Activated CD4-positive, alpha-beta T cell treated with anti-CD3 and anti-CD28 coated beads for 36 hours (primary cell): Measurements from ENCODE around the gene SLC39A9. TPM values are rescaled to one million over a fixed set of nuclear protein-coding genes. Genes with fewer than 3 reads are reported as not detected.

ENCODE experiments used
- ATAC-seq: fragments of 200-7000 bp; cut with Tn5 transposase; one replicate; pipeline ENCODE4 v1.10.0; 2021; ENCODE audit warnings: mild to moderate bottlenecking, moderate library complexity
- CTCF ChIA-PET: fragments of 350-600 bp; sonication (Branson Sonifier 250); formaldehyde crosslinking; loops from one replicate; lab custom pipeline; 2021; ENCODE audit warnings: antibody characterized with exemption; lab: Charles Lee
- POLR2A ChIA-PET: fragments of 350-600 bp; sonication (Branson Sonifier 250); formaldehyde crosslinking; loops from one replicate; lab custom pipeline; 2021; ENCODE audit warnings: antibody characterized with exemption, inconsistent platforms; lab: Charles Lee
- DNase-seq: peaks from one replicate; pipeline ENCODE4 v3.0.0-alpha.2; 2020
- H3K27ac Mint-ChIP-seq: one replicate; pipeline ENCODE4 v1.8.0; 2021; ENCODE audit warnings: mixed read lengths
- H3K27me3 Mint-ChIP-seq: one replicate; pipeline ENCODE4 v1.8.0; 2021; ENCODE audit warnings: mixed read lengths
- H3K36me3 Mint-ChIP-seq: one replicate; pipeline ENCODE4 v1.8.0; 2021; ENCODE audit warnings: low read depth, mixed read lengths
- H3K4me1 Mint-ChIP-seq: one replicate; pipeline ENCODE4 v1.8.0; 2021; ENCODE audit warnings: mixed read lengths
- H3K4me3 Mint-ChIP-seq: one replicate; pipeline ENCODE4 v1.8.0; 2021; ENCODE audit warnings: mild to moderate bottlenecking, moderate library complexity, mixed read lengths
- H3K9me3 Mint-ChIP-seq: one replicate; pipeline ENCODE4 v1.8.0; 2021; ENCODE audit warnings: low read depth, mixed read lengths
- intact Hi-C, 2 experiments: fragments of 100-400 bp; cut with DNase I in 1 of 2; cut with micrococcal nuclease in 1 of 2; formaldehyde crosslinking; loops; one replicate each; pipeline versions ENCODE4 v1.14.2 to v1.15.1; 2022 to 2024; cut with DNase I, micrococcal nuclease
- total RNA-seq, 2 experiments: library from RNA; stranded (reverse); gene quantifications; one replicate each; pipeline ENCODE4 v1.2.3, GENCODE V29; 2021

SLC39A9 gene
- total RNA-seq, 2 experiments from 2014 or later = 40.1 to 42.6 TPM

GRCh38 chr14:69443296-69443805, 44.9 kb downstream of the SLC39A9 start:
- Mint-ChIP-seq H3K27ac (no peak overlapping the region), H3K4me3 (peak overlapping the region; percentile 45)

GRCh38 chr14:69449216-69449615, 50.7 kb downstream of the SLC39A9 start:
- ATAC-seq (no peak), DNase-seq (no peak)
- no peaks in the 10 kb centered on the region for H3K4me1 Mint-ChIP-seq
- H3K36me3 Mint-ChIP-seq = peaks cover 13% of the 10 kb centered on the region
- ChIA-PET POLR2A (no interaction called here), CTCF (interaction anchor here (1.0 to 2.6 kb wide), 3 partner anchors 10 to 202 kb away, joined by 3 to 9 read pairs (median 6); no protein-coding TSS in a partner anchor)
- H3K27me3 Mint-ChIP-seq = no peaks in the 10 kb centered on the region
- no peak overlapping the region for H3K4me3 Mint-ChIP-seq
- no peak overlapping the region for H3K27ac Mint-ChIP-seq
- H3K9me3 Mint-ChIP-seq = no peaks in the 10 kb centered on the region
- intact Hi-C loops = no loop called here

More at GRCh38 chr14:69443296-69443805, 44.9 kb downstream of the SLC39A9 start:
- Mint-ChIP-seq H3K4me1 (peaks cover 12% of the 10 kb centered on the region), H3K9me3 (no peaks in the 10 kb centered on the region), H3K27me3 (no peaks in the 10 kb centered on the region), H3K36me3 (peaks cover 35% of the 10 kb centered on the region)
- ATAC-seq = no peak
- POLR2A ChIA-PET = no interaction called here
- DNase-seq = no peak
- intact Hi-C loops = no loop called here
- CTCF ChIA-PET = interaction anchor here (1.6 kb wide), 1 partner anchor 10 kb away, joined by 3 read pairs; no protein-coding TSS in a partner anchor

- POLR2A ChIA-PET = interaction anchor here (0.6 kb wide), 1 partner anchor 286 kb away, joined by 4 read pairs; no protein-coding TSS in a partner anchor
- no peak for ATAC-seq
- DNase-seq = no peak
- Mint-ChIP-seq H3K4me1 (no peaks in the 10 kb centered on the region), H3K4me3 (no peak overlapping the region), H3K9me3 (no peaks in the 10 kb centered on the region), H3K27ac (no peak overlapping the region), H3K27me3 (no peaks in the 10 kb centered on the region), H3K36me3 (peaks cover 15% of the 10 kb centered on the region)
- intact Hi-C loops = no loop called here
- CTCF ChIA-PET = interaction anchor here (0.7 to 2.6 kb wide), 2 partner anchors 8 to 32 kb away, joined by 3 to 9 read pairs; partner anchors contain the start of gene PLEKHD1
Observed at GRCh38 chr14:69451941-69452340, 53.4 kb downstream of the SLC39A9 start.

- DNase-seq (no peak), ATAC-seq (no peak)
- Mint-ChIP-seq H3K9me3 (no peaks in the 10 kb centered on the region), H3K27me3 (no peaks in the 10 kb centered on the region), H3K4me3 (no peak overlapping the region), H3K4me1 (no peaks in the 10 kb centered on the region), H3K36me3 (peaks cover 29% of the 10 kb centered on the region), H3K27ac (no peak overlapping the region)
- POLR2A ChIA-PET = no interaction called here
- CTCF ChIA-PET = interaction anchor here (1.1 to 5.8 kb wide), 8 partner anchors 8 to 329 kb away, joined by 3 to 73 read pairs (median 8); no protein-coding TSS in a partner anchor
- intact Hi-C loops = loop anchor here in 1 of 2 experiments (5.0 kb wide), 1 partner anchor 196 kb away; the partner anchor contains the start of gene GALNT16
Observed at GRCh38 chr14:69458350-69458749, 59.9 kb downstream of the SLC39A9 start.

GRCh38 chr14:69459122-69459521, 60.6 kb downstream of the SLC39A9 start:
- Mint-ChIP-seq H3K27ac (no peak overlapping the region), H3K4me1 (no peaks in the 10 kb centered on the region), H3K36me3 (peaks cover 29% of the 10 kb centered on the region), H3K9me3 (no peaks in the 10 kb centered on the region), H3K27me3 (no peaks in the 10 kb centered on the region), H3K4me3 (no peak overlapping the region)
- CTCF ChIA-PET = interaction anchor here (0.9 to 5.8 kb wide), 18 partner anchors 8 to 330 kb away, joined by 3 to 73 read pairs (median 6); no protein-coding TSS in a partner anchor
- no peak for DNase-seq
- POLR2A ChIA-PET = no interaction called here
- intact Hi-C loops = loop anchor here in 1 of 2 experiments (5.0 kb wide), 1 partner anchor 197 kb away; the partner anchor contains the start of gene GALNT16
- no peak for ATAC-seq

DNA sequence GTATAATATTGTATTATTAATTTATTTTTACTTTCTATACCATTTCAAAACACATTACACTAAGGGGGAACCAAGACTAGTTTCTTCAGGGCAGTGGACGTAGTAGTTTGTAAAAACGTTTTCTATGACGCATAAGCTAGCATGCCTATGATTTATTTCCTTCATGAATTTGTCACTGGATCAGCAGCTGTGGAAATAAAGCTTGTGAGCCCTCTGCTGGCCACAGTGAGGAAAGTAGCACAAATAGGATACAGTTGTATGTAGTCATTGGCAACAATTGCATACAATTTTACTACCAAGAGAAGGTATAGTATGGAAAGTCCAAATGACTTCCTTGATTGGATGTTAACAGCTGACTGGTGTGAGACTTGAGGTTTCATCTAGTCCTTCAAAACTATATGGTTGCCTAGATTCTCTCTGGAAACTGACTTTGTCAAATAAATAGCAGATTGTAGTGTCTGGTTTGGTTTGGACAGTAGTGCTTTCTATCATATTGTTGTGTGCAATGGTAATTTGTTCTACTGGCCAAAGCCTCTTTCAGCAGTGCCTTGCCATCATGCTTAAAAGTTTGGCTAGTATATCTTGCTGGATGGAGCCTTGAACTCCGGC, 61.7 kb downstream of the SLC39A9 start:
- H3K36me3 Mint-ChIP-seq = peaks cover 29% of the 10 kb centered on the region
- DNase-seq = peak; percentile 79
- no peaks in the 10 kb centered on the region for H3K27me3 Mint-ChIP-seq
- no peaks in the 10 kb centered on the region for H3K4me1 Mint-ChIP-seq
- intact Hi-C loops = loop anchor here (1.0 to 10.0 kb wide), 5 partner anchors 61 to 595 kb away; partner anchors contain the start of genes ERH (in 1 of the 2) and SLC39A9 (in 1 of the 2)
- peak; percentile 93 for ATAC-seq
- no peaks in the 10 kb centered on the region for H3K9me3 Mint-ChIP-seq
- ChIA-PET POLR2A (no interaction called here), CTCF (interaction anchor here (0.6 to 5.8 kb wide), 31 partner anchors 10 to 339 kb away, joined by 3 to 73 read pairs (median 5); partner anchors contain the start of gene GALNT16)
- H3K27ac Mint-ChIP-seq = no peak overlapping the region
- H3K4me3 Mint-ChIP-seq = no peak overlapping the region

GRCh38 chr14:69464379-69464778, 65.9 kb downstream of the SLC39A9 start:
- ChIA-PET CTCF (interaction anchor here (0.8 to 1.5 kb wide), 4 partner anchors 9 to 60 kb away, joined by 3 to 4 read pairs (median 3); no protein-coding TSS in a partner anchor), POLR2A (no interaction called here)
- ATAC-seq = no peak
- no peak for DNase-seq
- Mint-ChIP-seq H3K9me3 (no peaks in the 10 kb centered on the region), H3K27me3 (no peaks in the 10 kb centered on the region), H3K27ac (no peak overlapping the region), H3K36me3 (peaks cover 7% of the 10 kb centered on the region), H3K4me3 (no peak overlapping the region), H3K4me1 (no peaks in the 10 kb centered on the region)
- intact Hi-C loops = loop anchor here in 1 of 2 experiments (10.0 kb wide), 1 partner anchor 600 kb away; no protein-coding TSS in a partner anchor

- intact Hi-C loops = loop anchor here in 1 of 2 experiments (10.0 kb wide), 1 partner anchor 600 kb away; no protein-coding TSS in a partner anchor
- no peak overlapping the region for H3K4me3 Mint-ChIP-seq
- peaks cover 5% of the 10 kb centered on the region for H3K36me3 Mint-ChIP-seq
- no peaks in the 10 kb centered on the region for H3K9me3 Mint-ChIP-seq
- H3K27me3 Mint-ChIP-seq = no peaks in the 10 kb centered on the region
- no peak for ATAC-seq
- POLR2A ChIA-PET = no interaction called here
- DNase-seq = no peak
- no peak overlapping the region for H3K27ac Mint-ChIP-seq
- CTCF ChIA-PET = interaction anchor here (0.8 to 1.5 kb wide), 3 partner anchors 9 to 60 kb away, joined by 3 to 4 read pairs (median 3); no protein-coding TSS in a partner anchor
- H3K4me1 Mint-ChIP-seq = no peaks in the 10 kb centered on the region
Observed at GRCh38 chr14:69464829-69465228, 66.3 kb downstream of the SLC39A9 start.

GRCh38 chr14:69468949-69469348, 70.5 kb downstream of the SLC39A9 start:
- no peak overlapping the region for H3K27ac Mint-ChIP-seq
- ChIA-PET CTCF (interaction anchor here (0.7 kb wide), 1 partner anchor 160 kb away, joined by 4 read pairs; no protein-coding TSS in a partner anchor), POLR2A (no interaction called here)
- intact Hi-C loops = loop anchor here in 1 of 2 experiments (10.0 kb wide), 1 partner anchor 604 kb away; no protein-coding TSS in a partner anchor
- H3K4me3 Mint-ChIP-seq = no peak overlapping the region
- H3K4me1 Mint-ChIP-seq = no peaks in the 10 kb centered on the region
- no peak for DNase-seq
- no peaks in the 10 kb centered on the region for H3K27me3 Mint-ChIP-seq
- H3K9me3 Mint-ChIP-seq = no peaks in the 10 kb centered on the region
- H3K36me3 Mint-ChIP-seq = peaks cover 2% of the 10 kb centered on the region
- no peak for ATAC-seq

GRCh38 chr14:69471436-69471835, 72.9 kb downstream of the SLC39A9 start:
- Mint-ChIP-seq H3K4me3 (no peak overlapping the region), H3K4me1 (no peaks in the 10 kb centered on the region), H3K27me3 (no peaks in the 10 kb centered on the region), H3K36me3 (peaks cover 2% of the 10 kb centered on the region), H3K9me3 (no peaks in the 10 kb centered on the region), H3K27ac (no peak overlapping the region)
- intact Hi-C loops = no loop called here
- DNase-seq (no peak), ATAC-seq (no peak)
- CTCF ChIA-PET = interaction anchor here (1.7 kb wide), 1 partner anchor 73 kb away, joined by 4 read pairs; the partner anchor contains the start of genes ERH and SLC39A9
- POLR2A ChIA-PET = no interaction called here

GRCh38 chr14:69471916-69472315, 73.4 kb downstream of the SLC39A9 start:
- intact Hi-C loops = no loop called here
- peak; percentile 8 for DNase-seq
- CTCF ChIA-PET = interaction anchor here (1.7 kb wide), 1 partner anchor 74 kb away, joined by 4 read pairs; the partner anchor contains the start of genes ERH and SLC39A9
- H3K36me3 Mint-ChIP-seq = peaks cover 2% of the 10 kb centered on the region
- ATAC-seq = no peak
- no peak overlapping the region for H3K4me3 Mint-ChIP-seq
- H3K27ac Mint-ChIP-seq = no peak overlapping the region
- no peaks in the 10 kb centered on the region for H3K27me3 Mint-ChIP-seq
- POLR2A ChIA-PET = no interaction called here
- H3K9me3 Mint-ChIP-seq = no peaks in the 10 kb centered on the region
- H3K4me1 Mint-ChIP-seq = no peaks in the 10 kb centered on the region
